LNCaP clone FGC (cell line): ENCODE results near the gene FOSL1.
A peak's percentile ranks its signal among the peaks of the same experiment; 100 is the strongest.

Experiments
- DNase-seq: peaks from one replicate; pipeline ENCODE4 v3.0.0-alpha.2; 2011; ENCODE audit warnings: low read depth
- H3K4me3 ChIP-seq: 2 replicates; pipeline ENCODE4 v1.5.1; 2011; ENCODE audit warnings: mild to moderate bottlenecking, low read depth, low read length, control low read depth
- TF ChIP-seq, protein P1 (sequence below): IDR thresholded peaks from 2 replicates; pipeline ENCODE4 v1.5.1; 2012; ENCODE audit warnings: mild to moderate bottlenecking; ENCODE audit not compliant: control insufficient read depth, insufficient read depth; ENCODE audit errors: extremely low read depth

The FOSL1 gene

DNA sequence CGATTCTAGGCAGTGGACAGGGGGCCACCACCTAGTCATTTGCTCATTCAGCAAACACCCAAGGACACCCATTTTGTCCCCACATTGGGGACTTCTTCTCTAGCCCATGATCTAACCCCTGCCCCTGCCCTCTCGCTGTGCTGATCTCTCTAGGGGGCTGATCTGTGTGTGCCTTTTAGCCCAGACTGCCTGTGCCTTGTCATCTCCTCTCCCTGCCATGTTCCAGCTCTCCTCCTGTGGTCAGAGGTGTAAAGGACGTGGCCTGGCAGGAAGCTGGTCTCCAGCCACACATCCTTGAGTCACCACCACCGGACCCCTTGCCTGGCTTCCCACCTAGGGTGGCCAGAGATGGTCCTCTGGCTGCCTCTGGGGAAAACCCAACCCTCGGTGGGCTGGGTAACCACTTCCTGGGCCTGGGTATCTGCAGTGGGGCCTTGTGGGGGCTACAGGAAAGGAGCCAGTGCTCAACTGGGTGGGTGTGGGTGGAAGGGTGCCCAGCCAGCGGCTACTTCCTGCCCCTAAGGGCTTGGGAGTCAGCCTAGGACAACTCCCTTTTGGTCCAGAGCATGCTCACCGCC is 19.3 kb downstream of the FOSL1 start:
- no peak for DNase-seq
- TF ChIP-seq, protein P1, sequence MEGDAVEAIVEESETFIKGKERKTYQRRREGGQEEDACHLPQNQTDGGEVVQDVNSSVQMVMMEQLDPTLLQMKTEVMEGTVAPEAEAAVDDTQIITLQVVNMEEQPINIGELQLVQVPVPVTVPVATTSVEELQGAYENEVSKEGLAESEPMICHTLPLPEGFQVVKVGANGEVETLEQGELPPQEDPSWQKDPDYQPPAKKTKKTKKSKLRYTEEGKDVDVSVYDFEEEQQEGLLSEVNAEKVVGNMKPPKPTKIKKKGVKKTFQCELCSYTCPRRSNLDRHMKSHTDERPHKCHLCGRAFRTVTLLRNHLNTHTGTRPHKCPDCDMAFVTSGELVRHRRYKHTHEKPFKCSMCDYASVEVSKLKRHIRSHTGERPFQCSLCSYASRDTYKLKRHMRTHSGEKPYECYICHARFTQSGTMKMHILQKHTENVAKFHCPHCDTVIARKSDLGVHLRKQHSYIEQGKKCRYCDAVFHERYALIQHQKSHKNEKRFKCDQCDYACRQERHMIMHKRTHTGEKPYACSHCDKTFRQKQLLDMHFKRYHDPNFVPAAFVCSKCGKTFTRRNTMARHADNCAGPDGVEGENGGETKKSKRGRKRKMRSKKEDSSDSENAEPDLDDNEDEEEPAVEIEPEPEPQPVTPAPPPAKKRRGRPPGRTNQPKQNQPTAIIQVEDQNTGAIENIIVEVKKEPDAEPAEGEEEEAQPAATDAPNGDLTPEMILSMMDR: no peak
- no peak overlapping the region for H3K4me3 ChIP-seq

DNA sequence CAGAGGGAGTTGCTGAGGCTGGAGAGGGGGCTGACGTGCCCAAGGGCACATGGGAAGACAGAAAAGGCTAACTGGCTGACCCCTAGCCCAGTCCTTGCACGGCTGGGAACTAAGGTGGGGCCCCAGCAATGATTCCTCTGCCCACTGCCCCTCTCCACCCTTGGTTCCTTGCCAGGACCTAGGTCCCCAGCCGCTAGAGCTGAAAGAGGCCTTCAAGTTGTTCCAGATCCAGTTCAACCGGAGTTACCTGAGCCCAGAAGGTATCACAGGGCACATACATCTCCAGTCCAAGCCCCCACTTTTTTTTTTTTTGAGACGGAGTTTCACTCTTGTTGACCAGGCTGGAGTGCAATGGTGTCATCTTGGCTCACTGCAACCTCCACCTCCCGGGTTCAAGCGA is 20.2 kb downstream of the FOSL1 start:
- no peak overlapping the region for H3K4me3 ChIP-seq
- no peak for DNase-seq
- TF ChIP-seq, protein P1: no peak

DNA sequence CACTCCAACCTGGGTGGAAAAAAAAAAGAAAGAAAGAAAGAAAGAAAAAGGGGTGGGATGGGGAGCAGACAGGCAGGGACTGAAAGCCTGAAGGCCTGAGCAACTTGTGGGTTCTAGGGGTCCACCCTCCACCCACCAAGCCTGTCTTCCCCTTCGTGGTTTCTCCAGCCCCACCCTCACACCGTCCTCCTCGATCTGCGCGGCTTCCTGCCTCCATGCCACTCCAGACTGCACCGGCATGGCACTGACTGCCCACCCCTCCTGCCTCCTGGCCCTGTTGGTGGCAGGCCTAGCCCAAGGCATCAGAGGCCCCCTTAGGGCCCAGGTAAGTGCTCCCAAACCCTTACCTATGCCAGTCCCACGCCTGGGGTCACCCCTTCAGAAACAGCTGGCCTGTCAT is 20.6 kb downstream of the FOSL1 start, which contains the start of gene CTSW:
CTSW (plus strand) TSS at position 221 of the 400 bp plus-strand sequence; CDS start at position 239, 18 bp downstream.
- no peak within 1 kb of the TSS for H3K4me3 ChIP-seq
- TF ChIP-seq, protein P1: no peak
- DNase-seq: no peak

DNA sequence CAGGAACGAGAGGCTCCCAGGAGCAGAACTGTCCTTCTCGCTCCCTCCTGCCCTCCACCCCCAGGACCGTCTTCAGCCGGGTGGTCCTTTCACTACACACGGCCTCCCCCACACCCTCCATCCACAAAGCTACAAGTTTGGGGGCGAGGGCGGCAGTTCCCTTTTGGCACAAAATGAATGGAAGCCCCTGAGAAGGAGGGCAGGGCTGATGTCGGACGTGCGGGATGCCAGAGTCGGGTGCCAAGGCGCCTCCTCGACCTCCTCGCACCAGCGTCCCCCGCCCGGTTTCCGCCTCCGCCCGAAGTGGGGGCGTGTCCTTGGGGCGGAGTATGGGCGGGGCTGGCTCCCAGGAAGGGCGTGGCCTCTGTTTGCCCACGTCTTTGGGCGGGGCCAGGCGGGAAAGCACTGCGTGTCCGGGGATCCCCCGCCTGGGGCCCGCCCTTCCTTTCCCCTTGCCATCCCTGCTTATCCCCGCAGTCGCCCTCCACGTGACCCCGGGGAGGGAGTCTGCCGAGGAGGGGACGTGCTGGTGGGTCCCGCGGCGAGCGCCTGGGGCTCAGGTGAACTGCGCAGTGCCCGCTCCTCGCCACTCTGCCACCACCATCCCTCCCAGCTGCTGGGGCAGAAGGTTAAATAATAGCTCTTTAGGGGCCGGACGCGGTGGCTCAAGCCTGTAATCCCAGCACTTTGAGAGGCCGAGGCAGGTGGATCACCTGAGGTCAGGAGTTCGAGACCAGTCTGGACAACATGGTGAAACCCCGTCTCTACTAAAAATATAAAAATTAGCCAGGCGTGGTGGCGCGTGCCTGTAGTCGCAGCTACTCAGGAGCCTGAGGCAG is 26.7 kb downstream of the FOSL1 start:
- TF ChIP-seq, protein P1: no peak
- no peak for DNase-seq

DNA sequence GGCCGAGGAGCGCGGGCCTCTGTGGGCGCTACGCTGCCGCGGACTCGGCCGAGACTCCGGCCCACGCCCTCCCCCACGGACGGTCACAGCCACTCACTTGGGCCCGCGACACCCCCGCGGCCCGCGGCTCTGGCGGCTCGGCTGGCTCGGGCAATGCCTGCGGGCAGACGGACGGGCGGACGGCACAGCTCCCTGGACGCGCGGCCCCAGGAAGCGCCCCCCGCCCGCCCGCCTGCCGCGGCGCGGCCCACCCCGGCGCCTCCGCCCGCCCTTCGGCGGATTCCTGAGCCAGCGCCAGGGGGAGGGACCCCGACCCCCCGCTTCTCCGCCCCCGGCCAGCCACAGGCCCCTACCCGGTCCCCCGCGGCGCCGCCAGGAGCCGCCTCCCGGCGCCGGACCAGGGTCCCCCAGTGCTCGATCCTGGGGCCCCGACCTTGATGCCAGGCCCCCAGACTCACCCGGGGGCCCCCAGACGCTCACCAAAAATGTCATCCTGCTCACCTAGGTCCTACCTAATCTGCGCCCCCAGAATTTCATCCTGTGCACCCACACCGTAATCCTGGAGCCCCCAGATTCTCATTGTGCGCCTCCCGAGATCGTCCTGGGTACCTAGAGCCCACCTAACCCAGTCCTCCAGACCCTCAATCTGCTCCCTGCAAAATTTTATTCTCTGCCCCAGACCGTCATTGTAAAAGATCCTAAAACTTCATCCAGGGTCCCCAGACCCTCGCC is 27.4 kb downstream of the FOSL1 start, which contains the start of gene EFEMP2:
EFEMP2 (minus strand) TSS at position 215 of the 732 bp plus-strand sequence. CDS start 446 bp downstream, outside the sequence.
- TF ChIP-seq, protein P1: no peak
- no peak for DNase-seq
- H3K4me3 ChIP-seq: peak within 1 kb of the TSS; percentile 52

More for the DNA sequence above, 26.7 kb downstream of the FOSL1 start:
- peak overlapping the region; percentile 52 for H3K4me3 ChIP-seq

DNA sequence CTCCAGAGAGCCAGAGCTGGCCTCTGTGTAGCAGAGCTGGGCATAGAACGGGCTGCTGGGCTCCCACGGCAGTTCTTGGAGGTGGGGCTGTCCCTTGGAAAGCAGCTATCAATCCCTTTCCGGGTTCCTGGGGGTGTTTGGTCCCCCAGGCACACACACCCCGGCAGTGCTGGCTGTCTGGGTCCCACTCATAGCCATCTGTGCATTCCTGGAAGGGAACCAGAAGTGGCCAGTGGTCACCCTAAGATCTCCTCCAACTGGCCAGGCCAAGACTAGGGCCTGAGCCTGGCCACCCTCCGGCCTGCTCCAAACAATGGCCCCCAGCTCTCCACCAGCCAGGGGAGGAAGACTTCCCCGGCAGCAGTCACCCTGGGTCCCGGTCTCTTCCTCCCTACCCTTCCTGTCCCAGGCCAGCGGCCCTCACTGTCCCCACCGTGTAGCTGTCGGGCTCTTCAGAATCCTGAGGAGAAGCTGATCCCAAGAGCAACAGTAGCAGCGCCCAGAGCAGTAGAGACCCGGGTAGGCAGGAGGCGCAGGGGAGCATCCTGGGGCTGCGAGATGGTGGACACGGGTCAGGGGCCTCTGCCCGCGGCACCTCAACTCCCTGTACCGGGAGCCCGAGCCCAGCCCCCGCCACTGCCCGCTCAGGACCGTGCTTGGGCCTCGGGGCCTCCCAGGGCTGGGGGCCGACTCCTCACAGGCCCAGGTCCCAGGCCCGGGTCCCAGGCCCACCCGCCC is 28.2 kb downstream of the FOSL1 start:
- TF ChIP-seq, protein P1: no peak
- H3K4me3 ChIP-seq: no peak overlapping the region
- no peak for DNase-seq
